Natural killer cell treated with Interleukin-12 subunit alpha and Interleukin-12 subunit beta and Interleukin-15 and Interleukin-18, amount 100 ng/mL, for 72 hours (primary cell): Measurements from ENCODE around the gene SLC35A1. TPM values are rescaled to one million over a fixed set of nuclear protein-coding genes. Genes with fewer than 3 reads are reported as not detected.
"Not testable (repeated sequence)": the region's sequence is repeated elsewhere in the genome, so short reads cannot be mapped to it uniquely, and the experiment has no call there.

Experiments
- ATAC-seq, 2 donors: fragments of 150-1000 bp; cut with Tn5 transposase in 1 of 2; sonication (Bioruptor Pico), chemical (Tn5 transposase) in 1 of 2; 2 replicates each; pipeline ENCODE4 v1.10.0; 2021
- DNase-seq: peaks from one replicate; pipeline ENCODE4 v3.0.0; 2022; ENCODE audit warnings: low spot score
- H3K27ac Mint-ChIP-seq, 2 donors: 1 replicate in 1 of 2; 2 replicates in 1 of 2; pipeline ENCODE4 v1.8.0; 2022; ENCODE audit warnings: mixed read lengths in 2 of 2, mild to moderate bottlenecking in 1 of 2, moderate library complexity in 1 of 2
- H3K27me3 Mint-ChIP-seq, 2 donors: 1 replicate in 1 of 2; 2 replicates in 1 of 2; pipeline ENCODE4 v1.8.0; 2022; ENCODE audit warnings: mixed read lengths in 2 of 2
- H3K36me3 Mint-ChIP-seq: one replicate; pipeline ENCODE4 v1.8.0; 2022; ENCODE audit warnings: mixed read lengths
- H3K4me1 Mint-ChIP-seq, 2 donors: 1 replicate in 1 of 2; 2 replicates in 1 of 2; pipeline ENCODE4 v1.8.0; 2022; ENCODE audit warnings: low read depth in 2 of 2, mixed read lengths in 2 of 2, mild to moderate bottlenecking in 1 of 2
- H3K4me3 Mint-ChIP-seq: one replicate; pipeline ENCODE4 v1.8.0; 2022; ENCODE audit warnings: mixed read lengths
- H3K9me3 Mint-ChIP-seq: 2 replicates; pipeline ENCODE4 v1.8.0; 2022; ENCODE audit warnings: mixed read lengths
- total RNA-seq, 2 donors: library from RNA; stranded (reverse); gene quantifications; one replicate each; pipeline ENCODE4 v1.2.3, GENCODE V29; 2022

SLC35A1 gene
- total RNA-seq, 2 donors from 2014 or later = 8.8 to 11.0 TPM

DNA sequence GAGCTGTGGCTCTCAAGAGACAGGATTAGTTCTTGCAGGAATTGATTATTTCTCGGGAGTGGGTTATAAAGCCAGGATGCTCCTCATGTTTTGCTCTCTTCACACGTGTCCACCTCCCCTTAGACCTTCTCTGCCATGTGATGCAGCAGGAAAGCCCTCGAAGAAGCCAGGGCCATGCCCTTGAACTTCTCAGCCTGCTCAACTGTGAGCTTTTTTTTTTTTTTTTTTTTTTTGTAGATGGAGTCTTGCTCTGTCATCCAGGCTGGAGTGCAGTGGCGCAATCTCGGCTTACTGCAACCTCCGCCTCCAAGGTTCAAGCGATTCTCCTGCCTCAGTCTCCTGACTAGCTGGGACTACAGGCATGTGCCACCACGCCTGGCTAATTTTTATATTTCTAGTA is 16.6 kb downstream of the SLC35A1 start:
- H3K27me3 Mint-ChIP-seq, ATAC-seq, H3K27ac Mint-ChIP-seq, DNase-seq, H3K4me3 Mint-ChIP-seq, H3K4me1 Mint-ChIP-seq, H3K9me3 Mint-ChIP-seq, H3K36me3 Mint-ChIP-seq: not testable (repeated sequence)

DNA sequence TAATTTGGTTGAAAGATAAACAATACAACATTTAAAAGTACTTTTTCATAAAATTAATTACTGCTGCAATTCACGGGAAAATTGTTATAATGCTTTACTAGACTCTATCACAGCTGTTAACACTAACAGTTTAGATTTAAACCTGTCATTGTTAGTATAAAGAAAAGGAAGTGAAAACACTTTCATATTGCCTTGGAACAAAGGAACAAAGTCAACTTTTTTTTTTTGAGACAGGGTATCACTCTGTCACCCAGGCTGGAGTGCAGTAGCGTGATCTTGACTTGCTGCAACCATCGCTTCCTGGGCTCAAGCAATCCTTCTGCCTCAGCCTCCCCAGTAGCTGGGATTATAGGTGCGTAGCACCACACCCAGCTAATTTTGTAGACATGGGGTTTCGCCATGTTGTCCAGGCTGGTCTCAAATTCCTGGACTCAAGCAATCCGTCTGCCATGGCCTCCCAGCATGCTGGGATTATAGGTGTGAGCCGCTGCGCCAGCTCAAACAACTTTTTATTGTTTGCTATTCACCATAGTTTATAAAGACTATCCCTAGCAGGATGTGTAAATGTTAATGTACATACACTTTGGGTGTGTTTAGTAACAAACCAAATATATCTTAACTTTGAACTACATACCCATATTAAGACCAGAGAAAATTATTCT is 22.1 kb downstream of the SLC35A1 start:
- ATAC-seq = no peak
- H3K36me3 Mint-ChIP-seq = peaks cover 4% of the 10 kb centered on the region
- H3K9me3 Mint-ChIP-seq = no peaks in the 10 kb centered on the region

GRCh38 chr6:87498048-87498447 is 25.3 kb downstream of the SLC35A1 start:
- Mint-ChIP-seq H3K4me3 (no peak overlapping the region), H3K27ac (no peak overlapping the region), H3K36me3 (peaks cover 6% of the 10 kb centered on the region), H3K9me3 (no peaks in the 10 kb centered on the region), H3K27me3 (no peaks in the 10 kb centered on the region), H3K4me1 (peaks cover under 1 to 2% of the 10 kb centered on the region in 2 donors)
- DNase-seq (no peak), ATAC-seq (no peak)

More for the DNA sequence above, 22.1 kb downstream of the SLC35A1 start:
- Mint-ChIP-seq H3K27me3 (no peaks in the 10 kb centered on the region), H3K4me3 (no peak overlapping the region), H3K27ac (no peak overlapping the region), H3K4me1 (peaks cover 3 to 4% of the 10 kb centered on the region in 2 donors)
- DNase-seq = no peak

DNA sequence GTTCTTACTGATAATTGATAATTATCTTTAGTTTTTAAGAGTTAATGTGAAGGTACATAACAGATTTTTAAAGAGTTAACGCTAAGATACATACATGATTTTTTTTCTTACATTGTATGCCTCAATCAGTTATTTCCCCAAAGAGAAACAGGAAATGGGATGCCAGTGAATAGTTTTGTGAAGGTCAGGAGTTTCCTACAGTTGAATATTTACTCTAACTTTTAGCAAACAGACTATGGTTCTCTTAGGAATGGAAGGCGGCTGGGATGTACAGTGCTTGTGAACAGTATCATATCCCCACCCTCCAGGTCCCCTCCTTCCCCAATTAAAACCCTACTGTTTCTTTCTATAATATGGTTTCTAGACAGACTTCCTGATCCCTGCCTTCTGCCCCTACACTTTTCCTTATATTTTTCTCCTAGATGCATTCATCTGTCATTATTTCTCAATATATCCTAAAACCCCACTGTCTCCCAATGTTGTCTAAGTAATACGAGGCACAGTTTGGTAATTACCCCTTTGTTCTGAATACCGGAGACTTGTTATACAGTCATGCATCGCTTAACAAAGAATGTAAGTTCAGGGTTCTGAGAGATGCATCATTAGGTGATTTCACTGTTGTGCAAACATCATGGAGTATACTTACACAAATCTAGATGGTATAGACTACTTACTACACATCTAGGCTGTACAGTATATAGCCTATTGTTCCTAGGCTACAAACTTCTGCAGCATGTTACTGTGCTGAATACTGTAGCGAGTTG is 29.2 kb downstream of the SLC35A1 start:
- no peak for DNase-seq
- H3K27me3 Mint-ChIP-seq = no peaks in the 10 kb centered on the region
- ATAC-seq = no peak
- H3K27ac Mint-ChIP-seq = no peak overlapping the region
- H3K4me3 Mint-ChIP-seq = no peak overlapping the region
- peaks cover 4% of the 10 kb centered on the region for H3K36me3 Mint-ChIP-seq
- H3K4me1 Mint-ChIP-seq = peaks cover 0 to 3% of the 10 kb centered on the region in 2 donors
- H3K9me3 Mint-ChIP-seq = no peaks in the 10 kb centered on the region

GRCh38 chr6:87504441-87504840 is 31.7 kb downstream of the SLC35A1 start:
- H3K4me3 Mint-ChIP-seq = no peak overlapping the region
- no peaks in the 10 kb centered on the region for H3K9me3 Mint-ChIP-seq
- DNase-seq = no peak
- no peaks in the 10 kb centered on the region for H3K27me3 Mint-ChIP-seq
- no peak overlapping the region for H3K27ac Mint-ChIP-seq
- no peak for ATAC-seq
- peaks cover 4% of the 10 kb centered on the region for H3K36me3 Mint-ChIP-seq
- H3K4me1 Mint-ChIP-seq = peaks cover 0 to 3% of the 10 kb centered on the region in 2 donors

GRCh38 chr6:87514831-87515230 is 42.1 kb downstream of the SLC35A1 start:
- Mint-ChIP-seq H3K27ac (no peak overlapping the region), H3K36me3 (peaks cover 14% of the 10 kb centered on the region), H3K9me3 (no peaks in the 10 kb centered on the region), H3K4me1 (peaks cover 0 to 4% of the 10 kb centered on the region in 2 donors), H3K4me3 (no peak overlapping the region), H3K27me3 (no peaks in the 10 kb centered on the region)
- ATAC-seq (no peak), DNase-seq (no peak)

DNA sequence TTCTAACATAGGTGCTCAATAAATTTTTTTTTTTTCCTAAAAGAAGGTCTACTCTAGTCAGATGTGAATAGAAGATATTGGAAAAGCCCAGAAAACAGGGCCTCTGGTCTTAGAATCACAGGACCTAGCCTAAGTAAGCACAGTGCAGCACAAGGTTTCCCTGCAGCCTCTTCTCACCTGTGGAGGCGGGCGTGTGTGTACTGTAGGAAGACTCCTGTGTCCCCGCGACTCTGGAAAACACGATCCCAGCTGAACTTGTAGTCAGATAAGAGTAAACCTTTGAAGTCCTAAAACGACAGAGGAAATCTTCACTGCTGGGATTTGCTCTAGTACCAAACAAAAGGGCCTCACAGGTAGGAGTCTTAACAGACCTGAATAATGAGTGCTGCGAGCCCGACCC is 45.7 kb downstream of the SLC35A1 start:
- no peak for ATAC-seq
- Mint-ChIP-seq H3K27me3 (no peaks in the 10 kb centered on the region), H3K4me3 (no peak overlapping the region), H3K27ac (no peak overlapping the region), H3K4me1 (peaks cover 0 to 4% of the 10 kb centered on the region in 2 donors), H3K36me3 (peaks cover 7% of the 10 kb centered on the region), H3K9me3 (no peaks in the 10 kb centered on the region)
- DNase-seq = no peak

GRCh38 chr6:87522686-87523085 is 49.9 kb downstream of the SLC35A1 start:
- peaks cover 6% of the 10 kb centered on the region for H3K36me3 Mint-ChIP-seq
- H3K9me3 Mint-ChIP-seq = no peaks in the 10 kb centered on the region
- no peak overlapping the region for H3K27ac Mint-ChIP-seq
- peaks cover 0 to 4% of the 10 kb centered on the region in 2 donors for H3K4me1 Mint-ChIP-seq
- DNase-seq (no peak), ATAC-seq (no peak)
- H3K4me3 Mint-ChIP-seq = no peak overlapping the region
- H3K27me3 Mint-ChIP-seq = no peaks in the 10 kb centered on the region

DNA sequence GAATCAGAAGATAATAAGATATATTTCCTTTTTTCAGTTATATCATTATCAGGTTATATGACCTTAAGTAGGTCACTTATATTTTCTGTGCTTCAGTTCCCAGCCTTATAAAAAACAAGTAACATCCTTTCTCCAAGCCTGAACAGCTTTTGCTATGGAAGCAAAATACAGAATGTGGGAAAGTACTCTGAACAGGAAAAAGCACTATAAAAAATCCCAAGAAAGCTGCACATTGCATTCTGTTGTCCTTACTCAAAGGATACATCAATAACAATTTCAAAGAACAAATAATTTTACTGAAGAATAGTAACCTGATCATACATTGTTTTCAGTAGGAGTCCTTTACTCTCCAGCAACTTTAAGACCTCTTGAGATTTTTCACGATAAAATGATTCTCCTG is 56.4 kb downstream of the SLC35A1 start:
- H3K4me3 Mint-ChIP-seq = no peak overlapping the region
- ATAC-seq (no peak), DNase-seq (no peak)
- H3K9me3 Mint-ChIP-seq = no peaks in the 10 kb centered on the region
- H3K4me1 Mint-ChIP-seq = peaks cover under 1 to 8% of the 10 kb centered on the region in 2 donors
- H3K27me3 Mint-ChIP-seq = no peaks in the 10 kb centered on the region
- no peak overlapping the region for H3K27ac Mint-ChIP-seq
- H3K36me3 Mint-ChIP-seq = peaks cover 16% of the 10 kb centered on the region

DNA sequence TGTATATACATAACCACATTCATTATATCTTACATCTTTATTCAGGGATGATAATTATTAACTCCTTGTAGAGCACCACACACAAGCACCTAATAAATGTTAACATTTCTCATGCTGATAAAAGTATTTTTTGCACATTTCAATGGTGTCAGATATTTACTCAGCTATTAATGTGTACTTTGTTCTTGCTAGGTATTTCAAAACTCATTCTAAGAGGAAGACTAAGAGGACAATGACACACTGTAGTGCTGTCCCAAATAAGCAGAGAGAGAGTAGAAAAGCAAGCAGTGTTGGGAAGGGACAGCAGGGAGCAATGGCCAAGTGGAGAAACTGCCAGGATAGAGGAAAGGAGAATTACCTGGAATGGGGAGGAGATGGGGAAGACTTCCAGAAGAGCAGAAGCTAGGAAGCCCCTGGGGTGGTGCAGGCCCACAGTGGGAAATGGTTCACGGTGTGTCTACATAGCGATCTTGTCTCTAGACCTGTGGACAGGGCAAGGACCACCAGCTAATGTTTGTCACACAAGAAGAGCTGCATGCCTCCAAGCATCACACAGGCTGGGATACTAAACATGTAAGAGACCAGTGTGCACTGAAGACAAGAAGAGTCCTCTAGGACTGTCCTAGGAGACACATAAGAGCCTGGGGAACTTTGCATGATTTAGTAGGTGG is 61.7 kb downstream of the SLC35A1 start:
- no peak overlapping the region for H3K27ac Mint-ChIP-seq
- peaks cover 2 to 6% of the 10 kb centered on the region in 2 donors for H3K4me1 Mint-ChIP-seq
- ATAC-seq (no peak), DNase-seq (no peak)
- H3K36me3 Mint-ChIP-seq = peaks cover 17% of the 10 kb centered on the region
- no peaks in the 10 kb centered on the region for H3K27me3 Mint-ChIP-seq
- H3K9me3 Mint-ChIP-seq = no peaks in the 10 kb centered on the region
- H3K4me3 Mint-ChIP-seq = no peak overlapping the region

- Mint-ChIP-seq H3K9me3 (no peaks in the 10 kb centered on the region), H3K4me3 (no peak overlapping the region), H3K4me1 (peaks cover 2 to 6% of the 10 kb centered on the region in 2 donors), H3K27me3 (no peaks in the 10 kb centered on the region), H3K27ac (no peak overlapping the region), H3K36me3 (peaks cover 18% of the 10 kb centered on the region)
- DNase-seq = no peak
- ATAC-seq = no peak
These were observed 65.9 kb downstream of the SLC35A1 start for GRCh38 chr6:87538510-87539260.

DNA sequence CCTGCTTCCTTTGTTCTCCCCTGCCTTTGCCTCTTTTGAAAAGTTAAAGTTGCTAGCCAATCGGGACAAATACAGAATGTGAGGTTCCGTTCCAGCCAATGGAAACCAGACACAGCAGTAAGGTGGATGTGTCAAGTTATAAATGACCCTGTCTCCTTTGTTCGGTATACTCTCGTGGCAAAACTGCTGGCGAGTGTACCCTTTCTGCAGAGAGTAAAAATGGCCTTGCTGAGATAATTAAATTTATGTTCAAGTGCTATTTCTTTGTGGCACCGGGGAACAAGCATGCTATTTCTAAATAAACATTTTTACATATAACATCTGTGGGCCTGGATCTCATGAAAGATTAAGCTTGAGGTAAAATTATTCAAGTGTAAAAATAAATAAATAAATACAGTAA is 66.8 kb downstream of the SLC35A1 start:
- Mint-ChIP-seq H3K27ac (no peak overlapping the region), H3K4me3 (no peak overlapping the region), H3K9me3 (no peaks in the 10 kb centered on the region), H3K4me1 (peaks cover 2 to 3% of the 10 kb centered on the region in 2 donors), H3K36me3 (peaks cover 22% of the 10 kb centered on the region), H3K27me3 (no peaks in the 10 kb centered on the region)
- DNase-seq (no peak), ATAC-seq (no peak)

- H3K4me3 Mint-ChIP-seq = no peak overlapping the region
- H3K4me1 Mint-ChIP-seq = peaks cover 0 to 4% of the 10 kb centered on the region in 2 donors
- no peaks in the 10 kb centered on the region for H3K9me3 Mint-ChIP-seq
- peaks cover 23% of the 10 kb centered on the region for H3K36me3 Mint-ChIP-seq
- no peak for DNase-seq
- no peaks in the 10 kb centered on the region for H3K27me3 Mint-ChIP-seq
- no peak overlapping the region for H3K27ac Mint-ChIP-seq
- no peak for ATAC-seq
These were observed 67.8 kb downstream of the SLC35A1 start for GRCh38 chr6:87540539-87540938.
